ENCODE results near the gene NIFK. TPM values are rescaled to one million over a fixed set of nuclear protein-coding genes. Genes with fewer than 3 reads are reported as not detected.

NIFK gene
- total and polyA plus RNA-seq, 2 of the 4 experiments (the other 2 are of a cell fraction): 19.5 to 24.3 TPM

- no TSS peak for BruUV-seq (replicated peaks)
- Histone ChIP-seq H3K9me3 (ENCODE audit: control insufficient read depth, insufficient read depth, low read length) (peaks cover 18% of the 10 kb centered on the region), H3K36me3 (ENCODE audit: control insufficient read depth, insufficient read depth, low read length) (no peaks in the 10 kb centered on the region), H2BK15ac (ENCODE audit: low read depth, low read length) (no peak overlapping the region), H2BK5ac (ENCODE audit: low read depth, low read length, poor library complexity, severe bottlenecking) (no peak overlapping the region), H4K91ac (ENCODE audit: insufficient read depth, low read depth, low read length) (no peak overlapping the region), H2AK5ac (ENCODE audit: low read depth, low read length) (no peak overlapping the region), H3K27ac (ENCODE audit: insufficient read depth, low read length) (no peak overlapping the region), H2BK120ac (ENCODE audit: low read depth, low read length) (no peak overlapping the region), H3K4me2 (ENCODE audit: low read depth, low read length) (no peak overlapping the region), H3K18ac (ENCODE audit: low read depth, low read length) (no peak overlapping the region), H3K79me1 (ENCODE audit: low read depth in 1 of 2, low read length in 2 of 2) (no peaks in the 10 kb centered on the region), H3K9me1 (ENCODE audit: insufficient read depth, low read length) (no peaks in the 10 kb centered on the region), H2BK20ac (ENCODE audit: low read depth, low read length) (no peak overlapping the region), H3K27me3 (ENCODE audit: control insufficient read depth, insufficient read depth, low read length) (no peaks in the 10 kb centered on the region; the same call in 1 of the 2 replicates), H4K8ac (ENCODE audit: low read depth in 2 of 2, low read length in 2 of 2) (no peak overlapping the region), H3K56ac (ENCODE audit: extremely low read depth, insufficient read depth, low read length) (no peak overlapping the region), H3K4me1 (ENCODE audit: control insufficient read depth, insufficient read depth, low read length) (no peaks in the 10 kb centered on the region), H2AK9ac (replicated peaks; ENCODE audit: low read depth, low read length, poor library complexity) (no peak overlapping the region), H3K4me3 (ENCODE audit: insufficient read depth, low read depth, low read length) (no peak overlapping the region), H3K9ac (ENCODE audit: low read depth, low read length) (no peak overlapping the region), H4K20me1 (ENCODE audit: insufficient read depth, low read length) (no peaks in the 10 kb centered on the region), H3K4ac (ENCODE audit: low read depth, low read length) (no peak overlapping the region), H3K14ac (replicated peaks; ENCODE audit: low read depth, low read length) (no peak overlapping the region), H3K23ac (ENCODE audit: low read depth, low read length) (no peak overlapping the region), H2AFZ (replicated peaks; ENCODE audit: low read length, poor library complexity) (no peak overlapping the region), H4K5ac (ENCODE audit: low read depth, low read length) (no peak overlapping the region)
- CTCF ChIA-PET: no interaction called here
- POLR2A ChIA-PET (ENCODE audit: unreplicated experiment): no interaction called here
- dilution Hi-C loops (cut with HindIII; ENCODE audit: low sequenced_read_pairs, unreplicated experiment): no loop called here
- TF ChIP-seq NFE2L2 (IDR thresholded peaks at IDR 0.05; ENCODE audit: low read depth, low read length): no peak
- TF ChIP-seq, protein P1, sequence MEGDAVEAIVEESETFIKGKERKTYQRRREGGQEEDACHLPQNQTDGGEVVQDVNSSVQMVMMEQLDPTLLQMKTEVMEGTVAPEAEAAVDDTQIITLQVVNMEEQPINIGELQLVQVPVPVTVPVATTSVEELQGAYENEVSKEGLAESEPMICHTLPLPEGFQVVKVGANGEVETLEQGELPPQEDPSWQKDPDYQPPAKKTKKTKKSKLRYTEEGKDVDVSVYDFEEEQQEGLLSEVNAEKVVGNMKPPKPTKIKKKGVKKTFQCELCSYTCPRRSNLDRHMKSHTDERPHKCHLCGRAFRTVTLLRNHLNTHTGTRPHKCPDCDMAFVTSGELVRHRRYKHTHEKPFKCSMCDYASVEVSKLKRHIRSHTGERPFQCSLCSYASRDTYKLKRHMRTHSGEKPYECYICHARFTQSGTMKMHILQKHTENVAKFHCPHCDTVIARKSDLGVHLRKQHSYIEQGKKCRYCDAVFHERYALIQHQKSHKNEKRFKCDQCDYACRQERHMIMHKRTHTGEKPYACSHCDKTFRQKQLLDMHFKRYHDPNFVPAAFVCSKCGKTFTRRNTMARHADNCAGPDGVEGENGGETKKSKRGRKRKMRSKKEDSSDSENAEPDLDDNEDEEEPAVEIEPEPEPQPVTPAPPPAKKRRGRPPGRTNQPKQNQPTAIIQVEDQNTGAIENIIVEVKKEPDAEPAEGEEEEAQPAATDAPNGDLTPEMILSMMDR (conservative IDR thresholded peaks at IDR 0.05; ENCODE audit: low read depth, low read length): no peak
- TF ChIP-seq RCOR1 (IDR thresholded peaks at IDR 0.05; ENCODE audit: insufficient replicate concordance, low read length): no peak
- TF ChIP-seq MXI1 (IDR thresholded peaks at IDR 0.05; ENCODE audit: borderline replicate concordance, low read depth, low read length): no peak
- no peak for TF ChIP-seq MAFK (IDR thresholded peaks at IDR 0.05; ENCODE audit: low read depth, low read length)
- TF ChIP-seq RFX5 (IDR thresholded peaks at IDR 0.05; ENCODE audit: low read depth, low read length): no peak
- 89% methylated on average over 8 of the region's 19 CpGs; no CpG with 5 or more reads in 1 of the 2 experiments for WGBS, 2 experiments (ENCODE audit: extremely low coverage in 2 of 2, insufficient read length in 1 of 2)
- DNase-seq (no peak), ATAC-seq (ENCODE audit: low read depth) (no peak)
- in situ Hi-C loops (cut with MboI; ENCODE audit: low sequenced_read_pairs): no loop called here
- intact Hi-C loops (cut with micrococcal nuclease): no loop called here
Measured at GRCh38 chr2:121686218-121686617, 50.5 kb downstream of the NIFK start.
